Ramos (cell line): ENCODE results near the gene IPCEF1.
"Not testable (repeated sequence)": the region's sequence is repeated elsewhere in the genome, so short reads cannot be mapped to it uniquely, and the experiment has no call there.

Source experiments
- in situ Hi-C: fragments of 300-500 bp; cut with MboI; formaldehyde crosslinking; loops from one replicate; pipeline ENCODE4 v1.14.3; 2022; ENCODE audit warnings: low sequenced_read_pairs; ENCODE audit not compliant: unreplicated experiment

The IPCEF1 gene

GRCh38 chr6:154341871-154342270 lies 14.7 kb downstream of the IPCEF1 start:
- in situ Hi-C loops: no loop called here

- in situ Hi-C loops: no loop called here
Observed at GRCh38 chr6:154341336-154341735, 15.3 kb downstream of the IPCEF1 start.

GRCh38 chr6:154337406-154338005 lies 19.1 kb downstream of the IPCEF1 start:
- in situ Hi-C loops: no loop called here

- in situ Hi-C loops: not testable (repeated sequence)
Observed at GRCh38 chr6:154334147-154334546, 22.5 kb downstream of the IPCEF1 start.

GRCh38 chr6:154331750-154332149 lies 24.9 kb downstream of the IPCEF1 start:
- in situ Hi-C loops: no loop called here

DNA sequence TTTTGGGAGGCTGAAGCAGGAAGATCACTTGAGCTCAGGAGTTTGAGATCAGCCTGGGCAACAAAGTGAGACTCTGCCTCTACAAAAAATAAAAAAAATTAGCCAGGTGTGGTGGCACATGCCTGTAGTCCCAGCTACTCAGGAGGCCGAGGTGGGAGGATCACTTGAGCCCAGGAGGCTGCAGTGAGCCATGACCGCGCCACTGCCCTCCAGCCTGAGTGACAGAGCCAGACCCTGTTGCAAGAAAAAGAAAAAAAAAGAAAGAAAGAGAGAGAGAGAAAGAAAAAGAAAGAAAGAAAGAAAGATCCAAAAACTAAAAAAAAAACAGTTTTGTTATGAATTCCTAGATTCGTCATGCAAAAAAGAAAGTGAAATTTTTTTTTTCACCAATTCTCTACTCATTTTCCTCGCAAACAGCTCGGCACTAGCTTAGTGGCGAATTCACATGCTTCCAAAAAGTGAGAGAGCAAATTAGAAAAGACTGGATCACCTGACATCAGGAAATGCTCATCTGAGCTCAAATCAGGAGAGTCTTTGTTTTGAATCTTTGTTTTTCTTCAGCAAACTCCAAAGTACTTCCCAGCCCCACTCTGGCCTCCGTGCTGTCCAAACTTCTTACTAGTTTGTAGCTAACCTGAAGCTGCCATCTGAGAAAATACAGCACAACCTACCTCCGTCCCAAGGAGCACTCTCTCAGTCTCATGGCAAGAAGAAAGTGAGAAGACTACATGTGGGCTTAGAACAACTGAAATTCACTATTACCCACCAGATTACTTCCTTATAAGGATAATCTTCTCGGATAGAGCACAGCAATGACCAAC lies 27.0 kb downstream of the IPCEF1 start:
- in situ Hi-C loops: no loop called here

DNA sequence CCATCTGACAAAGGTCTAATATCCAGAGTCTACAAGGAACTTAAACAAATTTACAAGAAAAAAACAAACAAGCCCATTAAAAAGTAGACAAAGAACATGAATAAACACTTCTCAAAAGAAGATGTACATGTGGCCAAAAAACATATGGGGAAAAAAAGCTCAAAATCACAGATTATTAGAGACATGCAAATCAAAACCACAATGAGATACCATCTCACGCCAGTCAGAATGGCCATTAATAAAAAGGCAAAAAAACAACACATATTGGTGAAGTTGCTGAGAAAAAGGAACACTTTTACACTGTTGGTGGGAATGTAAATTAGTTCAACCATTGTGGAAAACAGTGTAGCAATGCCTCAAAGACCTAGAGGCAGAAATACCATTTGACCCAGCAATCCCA lies 29.3 kb downstream of the IPCEF1 start:
- in situ Hi-C loops: not testable (repeated sequence)

DNA sequence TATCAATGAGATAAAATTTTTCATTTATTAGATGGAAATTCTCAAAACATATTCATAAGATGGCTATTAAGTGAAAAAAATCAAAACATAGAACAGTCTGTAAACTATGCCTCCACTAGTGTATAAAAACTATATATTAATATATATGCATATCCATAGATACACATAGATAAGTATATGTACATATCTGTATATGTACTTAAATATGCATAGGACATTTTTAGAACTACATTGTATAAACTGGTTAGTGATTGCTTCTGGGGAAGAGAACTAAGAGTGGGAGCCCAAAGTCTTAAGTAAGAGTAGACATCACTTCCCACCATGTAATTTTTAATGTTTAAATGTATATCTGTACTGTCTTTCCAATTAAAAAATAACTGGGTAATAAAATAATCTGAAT lies 31.5 kb downstream of the IPCEF1 start:
- in situ Hi-C loops: no loop called here

- in situ Hi-C loops: no loop called here
Observed at GRCh38 chr6:154320181-154320580, 36.4 kb downstream of the IPCEF1 start.

DNA sequence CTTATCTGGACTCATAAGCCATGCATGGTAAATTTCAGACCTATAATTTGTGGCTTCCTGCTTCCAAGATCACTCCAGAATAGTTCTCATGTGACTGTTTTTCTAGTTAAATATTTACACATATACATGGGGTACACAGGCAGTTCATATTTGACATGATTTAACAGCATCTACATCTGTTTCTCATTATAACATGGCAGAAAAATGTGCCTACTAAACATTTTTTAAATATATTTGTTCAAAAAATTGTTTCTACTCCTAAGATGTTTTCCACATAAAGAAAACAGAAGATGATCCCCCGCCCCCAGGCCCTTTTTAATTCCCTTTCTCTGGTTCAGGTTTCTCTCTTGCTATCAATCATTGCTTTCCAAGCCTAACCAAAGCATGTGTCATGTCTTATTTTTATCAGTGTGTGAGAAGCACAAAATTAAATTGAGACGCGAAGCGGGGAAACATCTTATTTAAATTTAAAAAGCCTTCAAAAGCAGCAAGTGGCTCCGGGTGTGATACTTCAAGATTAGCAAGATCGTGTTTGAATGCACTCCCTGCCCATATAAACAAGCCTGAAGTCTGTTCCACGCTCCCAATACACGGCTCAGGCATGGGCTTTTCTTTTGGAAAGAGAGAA lies 37.3 kb downstream of the IPCEF1 start:
- in situ Hi-C loops: no loop called here

DNA sequence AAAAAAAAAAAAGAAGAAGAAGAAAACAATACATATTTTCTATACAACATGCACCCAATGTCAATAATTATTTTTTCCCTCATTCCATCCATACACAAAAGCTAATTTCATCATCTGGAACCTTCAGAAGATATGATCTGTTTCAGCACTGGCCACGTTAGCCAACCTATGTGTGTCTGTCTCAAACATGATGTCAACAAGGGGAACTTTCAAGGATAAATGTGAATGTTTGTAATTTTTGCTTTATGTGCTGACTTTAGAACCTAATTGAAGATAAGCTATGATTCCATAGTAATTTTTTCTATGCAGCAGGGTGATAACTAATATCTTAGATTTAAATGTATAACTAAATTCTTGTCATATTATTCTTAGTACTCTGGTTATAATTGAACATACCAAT lies 37.9 kb downstream of the IPCEF1 start:
- in situ Hi-C loops: no loop called here

GRCh38 chr6:154316131-154316530 lies 40.5 kb downstream of the IPCEF1 start:
- in situ Hi-C loops: no loop called here

GRCh38 chr6:154314084-154314483 lies 42.5 kb downstream of the IPCEF1 start:
- in situ Hi-C loops: no loop called here

GRCh38 chr6:154308986-154309385 lies 47.6 kb downstream of the IPCEF1 start:
- in situ Hi-C loops: no loop called here

DNA sequence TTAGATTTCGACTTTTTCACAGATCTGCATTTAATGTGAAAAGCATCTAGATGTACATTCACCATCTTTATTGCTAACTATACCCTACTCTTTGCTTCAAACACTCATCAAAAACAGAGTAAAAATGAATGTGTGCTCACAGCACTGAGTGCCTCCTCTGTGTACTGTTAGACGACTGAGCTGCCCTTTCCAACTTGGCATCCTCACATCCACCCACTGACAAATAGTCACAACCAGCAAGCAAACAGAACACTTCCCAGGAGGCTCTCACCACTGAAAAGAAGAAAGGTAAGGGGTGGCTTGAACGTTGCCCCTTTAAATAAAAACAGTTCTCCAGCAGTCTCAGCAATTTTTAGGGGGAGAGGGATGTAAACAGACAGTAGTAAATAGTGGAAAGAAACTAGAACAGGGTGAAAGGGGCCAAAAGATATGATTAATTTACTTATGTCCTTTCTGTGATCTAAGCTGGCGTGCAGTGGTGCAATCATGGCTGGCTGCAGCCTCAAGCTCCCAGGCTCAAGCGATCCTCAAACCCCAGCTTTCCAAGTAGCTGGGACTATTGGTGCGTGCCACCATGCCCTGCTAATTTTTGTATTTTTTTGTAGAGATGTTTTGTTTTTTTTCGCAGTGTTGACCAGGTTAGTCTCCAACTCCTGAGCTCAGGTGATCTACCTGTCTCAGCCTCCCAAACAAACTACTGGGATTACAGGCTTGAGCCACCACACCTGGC lies 48.7 kb downstream of the IPCEF1 start:
- in situ Hi-C loops: no loop called here

GRCh38 chr6:154307147-154307546 lies 49.5 kb downstream of the IPCEF1 start:
- in situ Hi-C loops: not testable (repeated sequence)

GRCh38 chr6:154306696-154307095 lies 49.9 kb downstream of the IPCEF1 start:
- in situ Hi-C loops: no loop called here

DNA sequence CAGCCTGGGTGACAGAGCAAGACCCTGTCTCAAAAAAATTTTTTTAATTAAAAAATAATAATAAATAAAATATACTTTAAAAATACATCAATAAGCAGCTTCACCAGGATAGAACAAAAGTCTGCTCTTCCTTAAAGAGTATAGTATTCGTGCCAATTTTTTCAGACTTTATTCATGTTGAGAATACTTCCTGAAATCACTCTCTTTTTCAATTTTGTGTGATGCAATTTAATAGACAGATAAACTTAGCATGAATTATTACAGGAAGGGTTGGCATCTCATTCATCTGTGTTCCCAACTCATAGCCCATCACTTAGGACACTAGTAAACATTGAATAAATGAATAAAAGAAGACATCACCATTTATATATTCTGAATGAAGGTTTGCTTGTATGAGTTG lies 52.4 kb downstream of the IPCEF1 start:
- in situ Hi-C loops: no loop called here

DNA sequence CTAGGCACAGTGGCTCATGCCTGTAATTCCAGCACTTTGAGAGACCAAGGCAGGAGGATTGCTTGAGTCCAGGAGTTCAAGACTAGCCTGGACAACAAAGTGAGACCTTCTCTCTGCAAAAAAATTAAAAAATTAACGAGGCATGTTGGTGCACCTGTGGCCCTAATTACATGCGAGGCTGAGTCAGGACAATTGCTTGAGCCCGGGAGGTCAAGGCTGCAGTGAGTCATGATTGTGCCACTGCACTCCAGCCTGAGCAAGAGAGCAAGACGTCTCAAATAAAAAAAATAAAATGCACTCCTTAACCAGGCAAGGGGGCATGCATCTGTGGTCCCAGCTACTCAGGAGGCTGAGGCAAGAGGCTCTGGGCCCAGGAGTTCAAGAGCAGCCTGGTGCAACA lies 53.0 kb downstream of the IPCEF1 start:
- in situ Hi-C loops: not testable (repeated sequence)

DNA sequence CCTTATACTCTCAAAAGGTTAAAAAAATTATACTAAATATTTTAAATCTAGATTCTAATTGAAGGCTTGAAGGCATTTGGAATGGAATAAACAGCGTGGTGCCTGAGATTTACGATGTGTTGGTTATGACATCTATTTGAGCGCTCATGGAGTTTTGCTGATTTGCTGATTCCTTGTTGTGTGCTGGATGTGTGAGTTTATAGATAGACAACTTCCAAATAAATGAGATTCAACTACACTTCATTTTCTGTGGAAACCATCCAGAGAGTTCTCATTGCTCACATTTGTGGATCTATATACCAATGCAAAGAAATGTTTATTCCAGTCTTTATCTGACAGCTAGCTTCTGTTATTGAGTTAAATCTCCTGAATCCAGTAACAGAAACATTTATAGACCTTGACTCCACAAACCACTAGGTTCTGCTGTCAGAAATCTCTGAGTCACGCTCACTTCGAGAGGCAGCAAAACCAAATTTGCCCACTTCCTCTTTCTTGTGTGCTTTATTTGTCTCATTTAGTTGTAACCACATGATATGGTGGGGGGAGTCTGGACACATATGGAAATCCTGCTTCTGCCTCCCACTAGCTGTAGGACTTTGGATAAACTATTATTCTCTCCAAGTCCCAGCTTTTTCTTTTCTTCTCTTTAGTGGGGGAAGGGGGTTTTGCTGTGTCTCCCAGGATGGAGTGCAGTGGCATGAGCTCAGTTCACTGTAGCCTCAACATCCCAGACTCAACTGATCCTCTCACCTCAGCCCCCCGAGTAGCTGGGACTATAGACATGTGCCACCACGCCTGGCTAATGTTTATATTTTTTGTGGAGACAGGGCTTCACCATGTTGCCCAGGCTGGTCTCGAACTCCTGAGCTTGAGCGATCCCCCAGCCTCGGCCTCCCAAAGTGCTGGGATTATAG lies 54.5 kb downstream of the IPCEF1 start:
- in situ Hi-C loops: no loop called here
